HCT116 (cell line): ENCODE results near the gene NDUFC2.
"Not testable (repeated sequence)": the region's sequence is repeated elsewhere in the genome, so short reads cannot be mapped to it uniquely, and the experiment has no call there.

ENCODE experiments used
- CTCF ChIP-seq, 3 experiments: fragments of 200-600 bp in 1 of 3; sonication (generic) in 1 of 3; IDR thresholded peaks in 2 of 3; conservative IDR thresholded peaks in 1 of 3; 2 replicates each; pipeline ENCODE4 v1.5.1; 2012 to 2017; ENCODE audit warnings: low read depth in 2 of 3, low read length in 2 of 3, antibody characterized with exemption in 1 of 3, borderline replicate concordance in 1 of 3, control low read depth in 1 of 3, mild to moderate bottlenecking in 1 of 3, mixed read lengths in 1 of 3, mixed run types in 1 of 3, moderate library complexity in 1 of 3; ENCODE audit not compliant: insufficient read depth in 1 of 3
- EZH2 ChIP-seq: fragments of 200-600 bp; sonication (generic); IDR thresholded peaks from 2 replicates; pipeline ENCODE4 v1.6.1; 2017; ENCODE audit warnings: antibody characterized with exemption, mixed run types
- EZH2phosphoT487 ChIP-seq: fragments of 200-600 bp; IDR thresholded peaks from 2 replicates; pipeline ENCODE4 v1.6.1; 2018; ENCODE audit warnings: antibody characterized with exemption, borderline replicate concordance
- FOSL1 ChIP-seq: IDR thresholded peaks from 2 replicates; pipeline ENCODE4 v1.6.1; 2012; ENCODE audit warnings: low read depth
- JUND ChIP-seq: IDR thresholded peaks from 2 replicates; pipeline ENCODE4 v1.6.1; 2012
- MAX ChIP-seq: IDR thresholded peaks from 2 replicates; pipeline ENCODE4 v1.6.1; 2012
- POLR2A ChIP-seq: IDR thresholded peaks from 2 replicates; pipeline ENCODE4 v1.7.0; 2011; ENCODE audit warnings: borderline replicate concordance; ENCODE audit not compliant: insufficient read depth, insufficient read length; ENCODE audit errors: extremely low read depth
- POLR2AphosphoS5 ChIP-seq: IDR thresholded peaks from 2 replicates; pipeline ENCODE4 v1.6.1; 2011; ENCODE audit warnings: mild to moderate bottlenecking, low read depth, low read length, moderate library complexity
- SRF ChIP-seq: IDR thresholded peaks from 2 replicates; pipeline ENCODE4 v1.6.1; 2012; ENCODE audit warnings: low read depth
- YY1 ChIP-seq: IDR thresholded peaks from 2 replicates; pipeline ENCODE4 v1.6.1; 2011; ENCODE audit warnings: low read length, low read depth, moderate library complexity, mild to moderate bottlenecking; ENCODE audit not compliant: insufficient replicate concordance; ENCODE audit errors: extremely low read depth
- ZNF274 ChIP-seq: fragments of 200-500 bp; sonication (Bioruptor generic); IDR thresholded peaks from 2 replicates; pipeline ENCODE4 v1.6.1; 2014; ENCODE audit warnings: mild to moderate bottlenecking, low read depth, low read length, inconsistent platforms
- TF ChIP-seq, protein P1 (sequence below): IDR thresholded peaks from 2 replicates; pipeline ENCODE4 v1.6.1; 2012

DNA sequence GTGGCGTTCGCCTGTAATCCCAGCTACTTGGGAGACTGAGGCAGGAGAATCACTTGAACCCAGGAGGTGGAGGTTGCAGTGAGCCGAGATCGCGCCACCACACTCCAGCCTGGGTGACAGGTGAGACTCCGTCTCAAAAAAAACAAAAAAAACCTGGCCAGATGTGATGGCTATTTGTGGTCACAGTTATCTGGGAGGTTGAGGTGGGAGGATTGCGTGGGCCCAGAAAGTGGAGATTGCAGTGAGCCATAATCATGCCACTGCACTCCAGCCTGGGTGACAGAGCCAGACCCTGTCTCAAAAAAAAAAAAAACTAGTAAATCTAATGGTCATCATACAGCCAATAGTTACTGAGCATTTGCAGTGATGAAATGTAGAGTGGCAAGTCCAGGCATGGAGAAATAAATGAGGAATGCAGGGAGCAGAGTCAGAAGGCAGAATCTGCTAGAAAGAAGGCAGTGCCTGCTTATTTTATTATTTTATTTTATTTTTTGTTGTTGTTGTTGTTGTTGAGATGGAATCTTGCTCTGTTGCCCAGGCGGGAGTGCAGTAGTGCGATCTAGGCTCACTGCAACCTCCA is 19.8 kb downstream of the NDUFC2 start:
- TF ChIP-seq POLR2A; ZNF274; CTCF (IDR thresholded peaks at IDR 0.05 in 2 of 3, conservative IDR thresholded peaks at IDR 0.05 in 1 of 3; ENCODE audit: borderline replicate concordance in 1 of 3, insufficient read depth in 1 of 3, low read depth in 2 of 3, low read length in 2 of 3); JUND; FOSL1; POLR2AphosphoS5; SRF; MAX; YY1; EZH2; EZH2phosphoT487: not testable (repeated sequence)
- TF ChIP-seq, protein P1, sequence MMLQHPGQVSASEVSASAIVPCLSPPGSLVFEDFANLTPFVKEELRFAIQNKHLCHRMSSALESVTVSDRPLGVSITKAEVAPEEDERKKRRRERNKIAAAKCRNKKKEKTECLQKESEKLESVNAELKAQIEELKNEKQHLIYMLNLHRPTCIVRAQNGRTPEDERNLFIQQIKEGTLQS = not testable (repeated sequence)
